HepG2 (cell line): ENCODE data around the gene LBX2. TPM values are rescaled to one million over a fixed set of nuclear protein-coding genes. Genes with fewer than 3 reads are reported as not detected.

Source experiments
- CREB3 ChIP-seq: sonication (generic); formaldehyde crosslinking; IDR thresholded peaks from 2 replicates; pipeline ENCODE4 v1.5.0; 2020; ENCODE audit warnings: missing genetic modification reagents
- EP300 ChIP-seq, 3 experiments: sonication (generic) in 1 of 3; formaldehyde crosslinking in 1 of 3; IDR thresholded peaks; 2 replicates each; pipeline versions ENCODE4 v1.5.1 to v1.6.1; 2011 to 2020; ENCODE audit warnings: low read depth in 2 of 3, low read length in 2 of 3, borderline replicate concordance in 1 of 3, improper control_type of control experiment in 1 of 3, mild to moderate bottlenecking in 1 of 3, missing genetic modification reagents in 1 of 3, moderate library complexity in 1 of 3
- NCOA2 ChIP-seq: sonication (generic); formaldehyde crosslinking; IDR thresholded peaks from 2 replicates; pipeline ENCODE4 v1.8.0; 2022; ENCODE audit warnings: inconsistent platforms
- NR2F2 ChIP-seq: IDR thresholded peaks from 2 replicates; pipeline ENCODE4 v1.6.1; 2012; ENCODE audit warnings: low read depth, inconsistent platforms, borderline replicate concordance
- SALL2 ChIP-seq: sonication (generic); formaldehyde crosslinking; IDR thresholded peaks from 2 replicates; pipeline ENCODE4 v1.8.1; 2023; ENCODE audit warnings: mild to moderate bottlenecking, missing genetic modification reagents, inconsistent platforms
- SAP130 ChIP-seq: IDR thresholded peaks from 2 replicates; pipeline ENCODE4 v1.6.1; 2016; ENCODE audit warnings: low read depth
- SIX1 ChIP-seq: sonication (generic); formaldehyde crosslinking; IDR thresholded peaks from 2 replicates; pipeline ENCODE4 v1.4.0; 2020; ENCODE audit warnings: missing genetic modification reagents, borderline replicate concordance
- TSC22D2 ChIP-seq: sonication (generic); formaldehyde crosslinking; IDR thresholded peaks from 2 replicates; pipeline ENCODE4 v1.5.1; 2020; ENCODE audit warnings: missing genetic modification reagents, mild to moderate bottlenecking, borderline replicate concordance
- ZBTB33 ChIP-seq: sonication (generic); formaldehyde crosslinking; IDR thresholded peaks from 2 replicates; pipeline ENCODE4 v1.4.0; 2020; ENCODE audit warnings: missing genetic modification reagents
- ZNF136 ChIP-seq: sonication (generic); formaldehyde crosslinking; IDR thresholded peaks from 2 replicates; pipeline ENCODE4 v1.8.1; 2022; ENCODE audit warnings: low read depth, mild to moderate bottlenecking, moderate library complexity, missing genetic modification reagents
- ZNF280D ChIP-seq: sonication (generic); formaldehyde crosslinking; IDR thresholded peaks from 2 replicates; pipeline ENCODE4 v1.5.1; 2020; ENCODE audit warnings: mild to moderate bottlenecking, missing genetic modification reagents
- ZNF678 ChIP-seq: sonication (generic); formaldehyde crosslinking; IDR thresholded peaks from 2 replicates; pipeline ENCODE4 v1.4.0; 2020; ENCODE audit warnings: mild to moderate bottlenecking, missing genetic modification reagents
- ZNF761 ChIP-seq: sonication (generic); formaldehyde crosslinking; conservative IDR thresholded peaks from 2 replicates; pipeline ENCODE4 v1.4.0; 2020; ENCODE audit warnings: mild to moderate bottlenecking, missing genetic modification reagents
- ZNF781 ChIP-seq: sonication (generic); formaldehyde crosslinking; IDR thresholded peaks from 2 replicates; pipeline ENCODE4 v1.5.1; 2020; ENCODE audit warnings: borderline replicate concordance, mild to moderate bottlenecking, missing genetic modification reagents; ENCODE audit errors: not compliant biosample characterization
- polyA plus RNA-seq, 8 experiments: library from polyadenylated mRNA; depleted of rRNA in 3 of 8; stranded (reverse) in 7 of 8; unstranded in 1 of 8; fragments of >200 nt; fragmentation: Illumina TruSeq in 4 of 8; extraction: Trizol in 4 of 8; gene quantifications; 2 replicates each; pipeline versions ENCODE4 v1.2.1 to v1.2.3, GENCODE V29; 2011 to 2016; ENCODE audit warnings: low read depth in 4 of 8, missing spikeins in 1 of 8, mixed read lengths in 1 of 8; ENCODE audit not compliant: insufficient read depth in 1 of 8
- total RNA-seq, 5 experiments: library from RNA; depleted of rRNA; stranded (reverse); fragments of >200 nt; fragmentation: Illumina TruSeq; extraction: Trizol; gene quantifications; 2 replicates each; pipeline ENCODE4 v1.2.3, GENCODE V29; 2016; ENCODE audit warnings: low read depth in 1 of 5
- TF ChIP-seq, protein P1 (sequence below): sonication (generic); formaldehyde crosslinking; IDR thresholded peaks from 2 replicates; pipeline ENCODE4 v1.5.0; 2020; ENCODE audit warnings: missing genetic modification reagents

The LBX2 gene
- total and polyA plus RNA-seq, 2 of the 13 experiments (the other 11 are each of a cell fraction or from before 2014, with no cell fraction given): 6.4 to 8.1 TPM

- TF ChIP-seq ZNF280D (CRISPR knock-in tag): peak; percentile 50
- peak; percentile 85 for TF ChIP-seq ZNF761 (CRISPR knock-in tag)
- no peak for TF ChIP-seq TSC22D2
- TF ChIP-seq ZBTB33 (CRISPR knock-in tag): no peak
- peak; percentile 49 for TF ChIP-seq NCOA2
- peak; percentile 71 for TF ChIP-seq SALL2 (CRISPR knock-in tag)
- peak; percentile 96; the same call in 1 of the 2 replicates for TF ChIP-seq ZNF678 (CRISPR knock-in tag)
- 0 out of 2 replicates have a peak, but pooled peaks have one; percentile 65 for TF ChIP-seq NR2F2
- peak; percentile 44 for TF ChIP-seq ZNF781
- TF ChIP-seq SIX1 (CRISPR knock-in tag): peak; percentile 62; the same call in 1 of the 2 replicates
- peak; percentile 58 to 73; a peak in 2 of 4 replicates for TF ChIP-seq EP300 (IDR thresholded peaks at IDR 0.05; ENCODE audit: low read depth in 2 of 2, low read length in 2 of 2)
- no peak for TF ChIP-seq EP300 (CRISPR knock-in tag; IDR thresholded peaks at IDR 0.05; ENCODE audit: borderline replicate concordance)
- TF ChIP-seq, protein P1, sequence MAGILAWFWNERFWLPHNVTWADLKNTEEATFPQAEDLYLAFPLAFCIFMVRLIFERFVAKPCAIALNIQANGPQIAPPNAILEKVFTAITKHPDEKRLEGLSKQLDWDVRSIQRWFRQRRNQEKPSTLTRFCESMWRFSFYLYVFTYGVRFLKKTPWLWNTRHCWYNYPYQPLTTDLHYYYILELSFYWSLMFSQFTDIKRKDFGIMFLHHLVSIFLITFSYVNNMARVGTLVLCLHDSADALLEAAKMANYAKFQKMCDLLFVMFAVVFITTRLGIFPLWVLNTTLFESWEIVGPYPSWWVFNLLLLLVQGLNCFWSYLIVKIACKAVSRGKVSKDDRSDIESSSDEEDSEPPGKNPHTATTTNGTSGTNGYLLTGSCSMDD (CRISPR knock-in tag): no peak
- peak; percentile 97 for TF ChIP-seq SAP130 (CRISPR knock-in tag)
- TF ChIP-seq CREB3 (CRISPR knock-in tag): peak; percentile 93
- TF ChIP-seq ZNF136 (CRISPR knock-in tag): peak; percentile 93
These were observed 30.2 kb upstream of the LBX2 start, which contains the start of the genes AUP1 and HTRA2 (continued) for GRCh38 chr2:74529357-74530238.
